Activated T-helper 1 cell treated with Interleukin-2 at 50 U/mL for 16 hours (primary cell): ENCODE measurements around the gene AKR1C8.
"Not testable (repeated sequence)": the region's sequence is repeated elsewhere in the genome, so short reads cannot be mapped to it uniquely, and the experiment has no call there.

Source experiments
- DNase-seq: peaks from one replicate; pipeline ENCODE4 v3.0.0-alpha.2; 2020; ENCODE audit warnings: low read depth

The AKR1C8 gene

DNA sequence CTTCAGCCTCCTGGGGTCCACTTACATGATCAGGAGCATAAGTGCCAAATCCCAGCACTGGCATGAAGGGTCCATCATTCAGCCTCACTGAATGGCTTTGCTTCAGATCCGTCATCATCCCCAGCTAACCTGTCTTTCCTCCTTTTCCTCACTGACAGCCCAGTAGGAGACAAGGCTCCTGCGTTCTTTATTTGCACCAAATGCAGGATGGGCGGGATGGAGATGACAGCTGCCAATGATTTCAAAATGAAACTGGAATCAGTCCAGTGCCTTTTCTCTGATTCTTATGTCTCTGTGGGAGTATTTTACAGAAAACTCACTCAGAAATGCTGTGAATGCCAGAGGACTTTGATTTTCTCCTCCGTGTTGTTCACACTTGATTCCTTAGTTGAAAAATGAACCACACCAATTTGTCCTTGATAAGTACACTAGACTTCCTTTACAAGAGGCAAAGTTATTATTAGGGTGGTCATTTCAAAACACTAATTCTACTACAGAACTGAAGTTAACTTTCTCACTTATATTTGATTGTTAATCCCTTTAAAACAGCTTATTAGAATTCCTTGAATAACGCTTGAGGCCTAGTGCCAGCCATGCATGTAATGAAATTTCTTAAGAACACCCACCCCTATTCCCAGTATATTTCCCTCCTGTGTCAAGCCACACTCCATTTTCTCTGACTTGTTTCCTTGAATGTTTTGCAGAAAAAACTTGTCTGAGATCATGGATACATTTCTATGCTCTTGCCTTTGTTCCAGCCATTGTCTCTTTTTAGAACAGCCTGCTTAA lies at the start of gene AKR1C8:
Gene AKR1C8 (minus strand): TSS at position 164 of the 789 bp plus-strand sequence. CDS start 46 bp downstream, at position 118.
- no peak for DNase-seq

DNA sequence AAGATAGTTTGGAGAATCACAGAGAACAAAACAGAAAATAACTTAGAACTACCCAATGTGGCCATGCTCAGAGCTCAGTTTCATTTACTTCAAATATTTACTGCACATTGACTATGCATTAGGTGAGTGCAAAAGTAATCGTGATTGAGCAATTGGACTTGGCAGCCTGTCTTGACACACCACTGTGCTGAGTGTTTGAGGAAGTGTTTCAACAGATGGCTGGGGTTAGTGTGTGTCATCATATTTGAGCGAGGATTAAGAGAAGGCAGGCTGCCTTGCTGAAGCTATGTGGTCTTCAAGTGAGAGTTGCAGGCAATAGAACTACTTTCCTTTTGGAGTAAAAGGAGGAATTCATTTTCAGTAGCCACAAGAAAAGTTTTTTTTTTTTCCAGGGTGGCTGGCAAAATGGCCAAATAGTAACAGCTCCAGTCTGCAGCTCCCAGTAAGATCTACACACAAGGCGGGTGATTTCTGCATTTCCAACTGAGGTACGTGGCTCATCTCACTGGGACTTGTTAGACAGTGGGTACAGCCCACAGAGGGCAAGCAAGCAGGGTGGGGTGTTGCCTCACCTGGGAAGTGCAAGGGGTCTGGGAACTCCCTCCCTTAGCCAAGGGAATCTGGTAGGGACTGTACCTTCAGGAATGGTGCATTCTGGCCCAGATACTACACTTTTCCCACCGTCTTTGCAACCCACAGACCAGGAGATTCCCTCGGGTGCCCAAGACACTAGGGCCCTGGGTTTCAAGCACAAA lies 49.3 kb upstream of the AKR1C8 start:
- no peak for DNase-seq

- no peak for DNase-seq
Observed at GRCh38 chr10:5233324-5233723, 48.4 kb upstream of the AKR1C8 start.

DNA sequence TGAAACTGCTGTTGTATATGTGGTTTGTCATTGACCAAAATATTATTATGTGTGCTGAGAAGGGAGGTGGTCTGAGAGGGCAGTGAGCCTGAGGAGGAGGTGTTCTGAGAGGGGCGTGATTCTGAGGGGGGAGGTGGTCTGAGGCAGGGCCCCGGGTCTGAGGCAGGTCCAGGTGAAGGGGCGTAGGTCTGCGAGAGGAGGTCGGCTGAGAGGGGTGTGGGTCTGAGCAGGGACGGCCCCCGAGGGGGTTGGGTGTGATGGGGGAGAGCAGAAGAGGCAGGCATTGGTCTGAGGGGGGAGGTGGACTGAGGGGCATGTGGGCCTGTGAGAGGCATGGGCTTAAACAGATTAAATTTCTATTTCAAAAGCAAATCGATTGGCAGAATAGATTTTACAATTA lies 44.1 kb upstream of the AKR1C8 start:
- DNase-seq: no peak

GRCh38 chr10:5222942-5223341 lies 38.0 kb upstream of the AKR1C8 start:
- DNase-seq: not testable (repeated sequence)

DNA sequence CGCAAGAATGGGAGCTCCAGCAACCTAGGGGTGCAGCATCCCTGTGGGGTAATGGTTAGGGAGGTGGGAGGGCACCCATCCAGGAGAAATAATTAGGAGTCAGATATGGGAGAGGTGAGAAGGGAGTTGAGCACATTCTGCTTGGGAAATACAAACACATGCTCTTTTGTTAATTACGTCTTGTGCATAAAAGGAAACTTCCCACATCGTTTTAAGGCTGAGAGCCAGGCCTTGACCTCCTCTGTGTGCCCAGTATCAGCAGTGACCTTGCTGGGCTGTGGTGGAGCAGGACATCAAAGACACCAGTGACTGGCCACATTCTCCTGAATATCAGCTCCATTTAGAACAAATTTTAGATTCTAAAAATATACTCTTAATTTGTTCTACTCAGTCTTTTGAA lies 34.3 kb upstream of the AKR1C8 start:
- DNase-seq: no peak

- no peak for DNase-seq
Observed at GRCh38 chr10:5216801-5217200, 31.9 kb upstream of the AKR1C8 start.

DNA sequence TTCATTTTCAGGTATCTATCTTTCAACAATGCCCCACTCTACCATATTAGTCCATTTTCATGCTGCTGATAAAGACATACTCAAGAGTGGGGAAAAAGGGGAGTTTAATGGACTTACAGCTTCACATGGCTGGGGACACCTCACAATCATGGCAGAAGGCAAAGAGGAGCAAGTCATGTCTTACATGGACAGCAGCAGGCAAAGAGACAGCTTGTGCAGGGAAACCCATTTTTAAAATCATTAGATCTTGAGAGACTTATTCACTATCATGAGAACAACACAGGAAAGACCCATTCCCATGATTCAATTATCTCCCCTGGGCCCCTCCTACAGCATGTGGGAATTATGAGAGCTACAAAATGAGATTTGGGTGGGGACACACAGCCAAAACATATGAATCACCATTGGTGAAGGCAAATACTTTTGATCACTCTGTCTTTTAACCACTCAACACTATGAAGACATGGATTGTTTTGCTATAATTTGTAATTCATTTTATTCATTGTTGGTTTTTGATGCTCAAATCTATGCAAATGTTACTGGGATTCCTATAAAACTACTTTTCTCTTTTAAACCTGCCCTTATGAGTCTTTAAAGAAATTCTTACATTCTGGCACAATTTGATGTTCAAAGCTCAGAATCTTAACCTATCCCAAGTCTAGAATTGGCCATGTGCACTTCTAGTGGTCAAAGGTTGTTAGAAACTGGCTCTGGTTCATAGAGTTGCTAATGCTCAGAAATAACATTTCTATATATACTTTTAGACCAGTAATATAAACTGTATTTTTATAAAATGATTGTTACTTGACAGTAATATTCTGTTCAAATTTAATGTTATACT lies 27.0 kb upstream of the AKR1C8 start:
- DNase-seq: no peak

- DNase-seq: not testable (repeated sequence)
Observed at GRCh38 chr10:5210261-5210660, 25.3 kb upstream of the AKR1C8 start.

DNA sequence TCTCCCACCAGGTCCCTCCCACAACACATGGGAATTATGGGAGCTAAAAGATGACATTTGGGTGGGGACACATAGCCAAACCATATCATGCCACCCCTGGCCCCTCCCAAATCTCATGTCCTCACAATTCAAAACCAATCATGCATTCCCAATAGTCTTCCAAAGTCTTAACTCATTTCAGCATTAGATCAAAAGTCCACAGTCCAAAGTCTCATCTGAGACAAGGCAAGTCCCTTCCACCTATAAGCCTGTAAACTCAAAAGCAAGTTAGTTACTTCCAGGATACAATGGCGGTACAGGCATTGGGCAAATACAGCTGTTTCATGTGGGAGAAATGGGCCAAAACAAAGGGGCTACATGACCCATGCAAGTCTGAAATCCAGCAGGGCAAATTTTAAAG lies 24.8 kb upstream of the AKR1C8 start:
- DNase-seq: not testable (repeated sequence)

- no peak for DNase-seq
Observed at GRCh38 chr10:5206799-5207198, 21.8 kb upstream of the AKR1C8 start.

GRCh38 chr10:5199398-5199797 lies 14.4 kb upstream of the AKR1C8 start:
- no peak for DNase-seq

- no peak for DNase-seq
Observed at GRCh38 chr10:5198386-5198785, 13.4 kb upstream of the AKR1C8 start.

GRCh38 chr10:5196702-5197113 lies 11.8 kb upstream of the AKR1C8 start, which contains the start of gene AKR1C4:
Gene AKR1C4 (plus strand): TSS chr10:5196837. CDS start chr10:5196868, 31 bp downstream.
- no peak for DNase-seq

DNA sequence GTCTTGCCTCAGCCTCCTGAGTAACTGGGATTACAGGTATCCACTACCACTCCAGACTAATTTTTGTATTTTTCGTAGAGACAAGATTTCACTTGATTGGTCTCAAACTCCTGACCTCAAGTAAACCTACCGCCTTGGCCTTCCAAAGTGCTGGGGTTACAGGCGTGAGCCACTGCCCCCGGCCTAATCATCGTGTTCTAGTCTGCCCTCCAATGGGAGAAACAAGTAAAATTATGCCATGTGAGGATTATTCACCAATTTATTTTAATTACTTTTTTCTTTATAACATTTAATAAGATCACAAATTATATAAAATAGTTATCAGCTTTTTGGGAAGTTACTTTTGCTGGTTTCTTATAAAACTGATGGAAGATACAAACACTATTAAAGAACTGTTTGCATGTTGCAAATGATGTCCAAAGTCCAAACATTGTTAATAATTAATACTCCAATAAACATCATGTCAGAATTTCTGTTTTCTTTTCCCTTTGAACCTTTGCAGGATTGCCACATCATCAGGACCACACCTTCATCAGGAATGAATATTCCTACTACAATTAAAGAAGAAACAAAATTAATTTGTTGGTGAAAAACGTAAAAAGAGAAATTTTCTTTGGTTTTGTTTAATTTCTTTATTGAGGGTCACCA lies 10.9 kb upstream of the AKR1C8 start:
- no peak for DNase-seq

DNA sequence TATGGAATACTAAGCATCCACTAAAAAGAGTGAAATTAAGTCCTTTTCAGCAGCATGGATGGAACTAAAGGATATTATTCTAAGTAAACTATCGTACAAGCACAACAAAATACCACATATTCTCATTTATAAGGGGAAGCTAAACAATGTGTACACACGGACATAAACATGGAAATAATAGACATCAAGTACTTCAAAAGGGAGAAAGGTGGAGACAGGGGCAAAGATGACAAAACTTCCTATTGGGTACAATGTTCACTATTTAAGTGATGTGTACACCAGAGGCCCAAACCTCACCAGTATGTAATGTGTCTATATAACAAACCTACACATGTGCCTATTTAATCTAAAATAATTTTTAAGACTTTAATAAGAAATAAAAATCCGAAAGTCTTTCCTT lies 9.5 kb upstream of the AKR1C8 start:
- DNase-seq: no peak

DNA sequence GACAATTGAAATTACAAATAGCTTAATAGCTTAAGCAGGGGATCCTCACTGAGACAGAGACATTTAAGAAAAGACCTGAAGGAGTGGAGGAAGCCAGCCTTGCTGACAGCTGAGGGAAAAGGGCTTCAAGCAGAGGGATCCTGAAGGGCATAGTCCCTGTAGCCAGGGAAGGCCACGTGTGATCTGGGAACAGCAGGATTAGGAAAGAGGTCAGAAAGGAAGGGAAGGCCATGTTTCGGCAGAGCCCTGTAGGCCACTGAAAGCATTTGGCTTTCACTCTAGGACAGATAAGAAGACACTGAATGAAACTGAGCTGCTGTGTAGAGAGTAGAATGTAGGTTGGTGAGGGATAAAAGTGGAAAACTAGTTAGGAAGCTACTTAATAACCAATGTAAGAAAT lies 3.4 kb upstream of the AKR1C8 start:
- no peak for DNase-seq

- DNase-seq: no peak
Observed at GRCh38 chr10:5187867-5188266, 2.9 kb upstream of the AKR1C8 start.

DNA sequence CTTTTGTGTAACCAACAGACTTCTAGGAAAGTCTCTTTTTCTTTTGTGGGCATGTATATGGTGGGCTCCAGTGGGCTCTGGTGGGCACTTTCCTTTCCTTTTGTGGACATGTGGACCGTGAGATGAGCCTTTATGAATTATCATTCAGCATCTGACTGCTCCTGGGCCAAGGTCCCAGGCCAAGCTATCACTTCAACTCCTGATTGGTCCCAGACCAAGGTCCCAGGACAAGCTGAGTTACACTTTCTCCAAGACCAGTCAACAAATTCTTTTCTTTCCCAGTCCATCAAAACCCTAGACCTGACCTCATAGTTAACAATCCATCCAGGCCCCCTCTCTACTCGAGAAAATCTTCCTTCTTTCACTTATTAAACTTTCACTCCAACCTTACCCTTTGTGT lies 1.0 kb downstream of the AKR1C8 start:
- no peak for DNase-seq

GRCh38 chr10:5180503-5180902 lies 4.4 kb downstream of the AKR1C8 start:
- not testable (repeated sequence) for DNase-seq

DNA sequence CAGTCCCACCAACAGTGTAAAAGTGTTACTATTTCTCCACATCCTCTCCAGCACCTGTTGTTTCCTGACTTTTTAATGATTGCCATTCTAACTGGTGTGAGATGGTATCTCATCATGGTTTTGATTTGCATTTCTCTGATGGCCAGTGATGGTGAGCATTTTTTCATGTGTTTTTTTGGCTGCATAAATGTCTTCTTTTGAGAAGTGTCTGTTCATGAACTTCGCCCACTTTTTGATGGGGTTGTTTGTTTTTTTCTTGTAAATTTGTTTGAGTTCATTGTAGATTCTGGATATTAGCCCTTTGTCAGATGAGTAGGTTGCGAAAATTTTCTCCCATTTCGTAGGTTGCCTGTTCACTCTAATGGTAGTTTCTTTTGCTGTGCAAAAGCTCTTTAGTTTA lies 9.4 kb downstream of the AKR1C8 start:
- DNase-seq: not testable (repeated sequence)

- DNase-seq: no peak
Observed at GRCh38 chr10:5168897-5169420, 16.0 kb downstream of the AKR1C8 start.
